ENCODE results near the gene SPATA18. TPM values are rescaled to one million over a fixed set of nuclear protein-coding genes. Genes with fewer than 3 reads are reported as not detected.

SPATA18 gene
- total and polyA plus RNA-seq, 9 of the 15 experiments (the other 6 are each of a cell fraction or from before 2014, with no cell fraction given), result 0.09 TPM; not detected in 8

DNA sequence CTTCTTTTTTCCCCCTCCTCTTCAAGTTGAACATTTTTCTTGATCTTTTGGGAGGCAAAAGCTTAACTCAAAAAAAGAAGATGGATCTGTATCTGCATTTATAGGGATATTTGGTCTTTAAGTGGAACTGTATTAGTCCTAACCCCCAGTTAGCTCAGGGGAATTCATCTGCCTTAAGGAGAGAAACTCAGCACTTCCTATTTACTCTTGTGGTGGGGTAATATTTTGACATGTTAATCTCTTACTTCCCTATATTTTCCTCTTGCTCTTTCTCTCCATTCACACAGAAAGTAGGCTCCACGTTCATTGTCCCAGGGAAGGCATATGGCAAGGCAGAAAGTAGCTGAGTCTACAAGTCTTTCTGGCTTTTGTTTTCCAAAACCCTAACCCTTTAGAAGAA, 36.2 kb upstream of the SPATA18 start:
- BruUV-seq (replicated peaks), result no TSS peak
- Histone ChIP-seq H3K27me3 (ENCODE audit: control insufficient read depth in 2 of 2, insufficient read depth in 2 of 2, low read length in 2 of 2) (no peaks in the 10 kb centered on the region), H3K79me2 (ENCODE audit: control insufficient read depth, insufficient read depth, low read length) (no peaks in the 10 kb centered on the region), H3K36me3 (ENCODE audit: control insufficient read depth, insufficient read depth, low read length) (no peaks in the 10 kb centered on the region), H2AFZ (ENCODE audit: low read depth, low read length) (no peak overlapping the region), H3K9ac (ENCODE audit: insufficient read depth in 1 of 2, low read depth in 2 of 2, low read length in 2 of 2) (no peak overlapping the region), H4K20me1 (replicated peaks; ENCODE audit: control insufficient read depth, insufficient read depth, low read length) (no peaks in the 10 kb centered on the region), H3K4me1 (replicated peaks in 1 of 2; ENCODE audit: control insufficient read depth in 2 of 2, insufficient read depth in 2 of 2, low read length in 2 of 2) (no peaks in the 10 kb centered on the region), H3K27ac (ENCODE audit: extremely low read depth, low read depth, low read length) (no peak overlapping the region), H3K4me2 (ENCODE audit: insufficient read depth, low read length) (no peak overlapping the region), H3K9me3 (replicated peaks; ENCODE audit: control insufficient read depth, insufficient read depth, low read depth, low read length) (no peaks in the 10 kb centered on the region), H3K4me3 (no peak overlapping the region), H3K9me1 (ENCODE audit: control insufficient read depth, insufficient read depth, low read length) (no peaks in the 10 kb centered on the region)
- intact Hi-C loops (cut with micrococcal nuclease), result no loop called here
- ATAC-seq (no peak), FAIRE-seq (no peak), DNase-seq (ENCODE audit: extremely low read depth in 1 of 4, low spot score in 3 of 4) (no peak)
- in situ Hi-C loops (cut with MboI), result no loop called here
- ChIA-PET CTCF (ENCODE audit: low intra/inter-chr PET ratio) (interaction anchor here (0.5 to 1.7 kb wide), 3 partner anchors 155 to 823 kb away, joined by 3 to 9 read pairs (median 3); no protein-coding TSS in a partner anchor), POLR2A (no interaction called here)
- 0% methylated on average over 1 of the region's 1 CpG for WGBS (ENCODE audit: insufficient coverage, low coverage, missing lambda C conversion rate)
- no peak for TF ChIP-seq EWSR1 (IDR thresholded peaks at IDR 0.05; ENCODE audit: borderline replicate concordance, low read depth, partially characterized antibody)
- no peak for TF ChIP-seq ADNP (tag; IDR thresholded peaks at IDR 0.05)
- TF ChIP-seq, protein P1, sequence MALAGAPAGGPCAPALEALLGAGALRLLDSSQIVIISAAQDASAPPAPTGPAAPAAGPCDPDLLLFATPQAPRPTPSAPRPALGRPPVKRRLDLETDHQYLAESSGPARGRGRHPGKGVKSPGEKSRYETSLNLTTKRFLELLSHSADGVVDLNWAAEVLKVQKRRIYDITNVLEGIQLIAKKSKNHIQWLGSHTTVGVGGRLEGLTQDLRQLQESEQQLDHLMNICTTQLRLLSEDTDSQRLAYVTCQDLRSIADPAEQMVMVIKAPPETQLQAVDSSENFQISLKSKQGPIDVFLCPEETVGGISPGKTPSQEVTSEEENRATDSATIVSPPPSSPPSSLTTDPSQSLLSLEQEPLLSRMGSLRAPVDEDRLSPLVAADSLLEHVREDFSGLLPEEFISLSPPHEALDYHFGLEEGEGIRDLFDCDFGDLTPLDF (CRISPR knock-in tag; IDR thresholded peaks at IDR 0.05), result no peak
- TF ChIP-seq, protein P2, sequence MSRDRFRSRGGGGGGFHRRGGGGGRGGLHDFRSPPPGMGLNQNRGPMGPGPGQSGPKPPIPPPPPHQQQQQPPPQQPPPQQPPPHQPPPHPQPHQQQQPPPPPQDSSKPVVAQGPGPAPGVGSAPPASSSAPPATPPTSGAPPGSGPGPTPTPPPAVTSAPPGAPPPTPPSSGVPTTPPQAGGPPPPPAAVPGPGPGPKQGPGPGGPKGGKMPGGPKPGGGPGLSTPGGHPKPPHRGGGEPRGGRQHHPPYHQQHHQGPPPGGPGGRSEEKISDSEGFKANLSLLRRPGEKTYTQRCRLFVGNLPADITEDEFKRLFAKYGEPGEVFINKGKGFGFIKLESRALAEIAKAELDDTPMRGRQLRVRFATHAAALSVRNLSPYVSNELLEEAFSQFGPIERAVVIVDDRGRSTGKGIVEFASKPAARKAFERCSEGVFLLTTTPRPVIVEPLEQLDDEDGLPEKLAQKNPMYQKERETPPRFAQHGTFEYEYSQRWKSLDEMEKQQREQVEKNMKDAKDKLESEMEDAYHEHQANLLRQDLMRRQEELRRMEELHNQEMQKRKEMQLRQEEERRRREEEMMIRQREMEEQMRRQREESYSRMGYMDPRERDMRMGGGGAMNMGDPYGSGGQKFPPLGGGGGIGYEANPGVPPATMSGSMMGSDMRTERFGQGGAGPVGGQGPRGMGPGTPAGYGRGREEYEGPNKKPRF (IDR thresholded peaks at IDR 0.05; ENCODE audit: low read depth, low read length), result no peak
- no peak for TF ChIP-seq ZNF23 (CRISPR knock-in tag; IDR thresholded peaks at IDR 0.05)
- TF ChIP-seq SNAPC5 (CRISPR knock-in tag; IDR thresholded peaks at IDR 0.05), result no peak
- TF ChIP-seq RBM17 (IDR thresholded peaks at IDR 0.05; ENCODE audit: borderline replicate concordance, low read depth, low read length), result no peak
- no peak for TF ChIP-seq TOE1 (IDR thresholded peaks at IDR 0.05; ENCODE audit: borderline replicate concordance)
- TF ChIP-seq TOE1 (CRISPR knock-in tag; IDR thresholded peaks at IDR 0.05; ENCODE audit: borderline replicate concordance, low read depth), result no peak
- TF ChIP-seq CREB1 (IDR thresholded peaks at IDR 0.05), result no peak
- no peak for TF ChIP-seq CREB1 (CRISPR knock-in tag; IDR thresholded peaks at IDR 0.05)
- TF ChIP-seq, protein P3, sequence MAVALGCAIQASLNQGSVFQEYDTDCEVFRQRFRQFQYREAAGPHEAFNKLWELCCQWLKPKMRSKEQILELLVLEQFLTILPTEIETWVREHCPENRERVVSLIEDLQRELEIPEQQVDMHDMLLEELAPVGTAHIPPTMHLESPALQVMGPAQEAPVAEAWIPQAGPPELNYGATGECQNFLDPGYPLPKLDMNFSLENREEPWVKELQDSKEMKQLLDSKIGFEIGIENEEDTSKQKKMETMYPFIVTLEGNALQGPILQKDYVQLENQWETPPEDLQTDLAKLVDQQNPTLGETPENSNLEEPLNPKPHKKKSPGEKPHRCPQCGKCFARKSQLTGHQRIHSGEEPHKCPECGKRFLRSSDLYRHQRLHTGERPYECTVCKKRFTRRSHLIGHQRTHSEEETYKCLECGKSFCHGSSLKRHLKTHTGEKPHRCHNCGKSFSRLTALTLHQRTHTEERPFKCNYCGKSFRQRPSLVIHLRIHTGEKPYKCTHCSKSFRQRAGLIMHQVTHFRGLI (CRISPR knock-in tag; IDR thresholded peaks at IDR 0.05), result no peak
- TF ChIP-seq CAMTA2 (CRISPR knock-in tag; conservative IDR thresholded peaks at IDR 0.05), result no peak
- TF ChIP-seq, protein P4, sequence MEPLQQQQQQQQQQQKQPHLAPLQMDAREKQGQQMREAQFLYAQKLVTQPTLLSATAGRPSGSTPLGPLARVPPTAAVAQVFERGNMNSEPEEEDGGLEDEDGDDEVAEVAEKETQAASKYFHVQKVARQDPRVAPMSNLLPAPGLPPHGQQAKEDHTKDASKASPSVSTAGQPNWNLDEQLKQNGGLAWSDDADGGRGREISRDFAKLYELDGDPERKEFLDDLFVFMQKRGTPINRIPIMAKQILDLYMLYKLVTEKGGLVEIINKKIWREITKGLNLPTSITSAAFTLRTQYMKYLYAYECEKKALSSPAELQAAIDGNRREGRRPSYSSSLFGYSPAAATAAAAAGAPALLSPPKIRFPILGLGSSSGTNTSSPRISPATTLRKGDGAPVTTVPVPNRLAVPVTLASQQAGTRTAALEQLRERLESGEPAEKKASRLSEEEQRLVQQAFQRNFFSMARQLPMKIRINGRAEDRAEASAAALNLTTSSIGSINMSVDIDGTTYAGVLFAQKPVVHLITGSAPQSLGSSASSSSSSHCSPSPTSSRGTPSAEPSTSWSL (CRISPR knock-in tag; IDR thresholded peaks at IDR 0.05; ENCODE audit: borderline replicate concordance), result no peak
- no peak for TF ChIP-seq BMI1 (IDR thresholded peaks at IDR 0.05; ENCODE audit: low read length)
- no peak for TF ChIP-seq PRPF4 (IDR thresholded peaks at IDR 0.05; ENCODE audit: insufficient read depth, low read depth, low read length, poor library complexity, severe bottlenecking)

Measured in K562 (cell line).